H9 (cell line): Measurements from ENCODE around the gene ARL13A. TPM values are rescaled to one million over a fixed set of nuclear protein-coding genes. Genes with fewer than 3 reads are reported as not detected.

ENCODE experiments used
- DNase-seq: peaks from one replicate; pipeline ENCODE4 v3.0.0-alpha.2; 2017
- H2AFZ ChIP-seq: one replicate; pipeline ENCODE4 v1.6.1; 2013; ENCODE audit warnings: mild to moderate bottlenecking, low read length, control low read depth, moderate library complexity
- H2AK5ac ChIP-seq: 2 replicates; pipeline ENCODE4 v1.6.1; 2013; ENCODE audit warnings: low read length, control low read depth, mixed read lengths; ENCODE audit not compliant: insufficient read length
- H2BK120ac ChIP-seq: one replicate; pipeline ENCODE4 v1.6.1; 2013; ENCODE audit warnings: low read depth, mild to moderate bottlenecking, low read length, control low read depth, inconsistent platforms; ENCODE audit not compliant: poor library complexity, severe bottlenecking
- H2BK12ac ChIP-seq: 2 replicates; pipeline ENCODE4 v1.6.1; 2013; ENCODE audit warnings: low read length, control low read depth, mixed read lengths, low read depth; ENCODE audit not compliant: insufficient read length
- H2BK15ac ChIP-seq: 2 replicates; pipeline ENCODE4 v1.6.1; 2013; ENCODE audit warnings: low read depth, low read length, control low read depth
- H2BK20ac ChIP-seq: one replicate; pipeline ENCODE4 v1.6.1; 2013; ENCODE audit warnings: low read depth, mild to moderate bottlenecking, low read length, control low read depth, inconsistent platforms; ENCODE audit not compliant: poor library complexity, severe bottlenecking
- H2BK5ac ChIP-seq: 2 replicates; pipeline ENCODE4 v1.6.1; 2013; ENCODE audit warnings: low read length, control low read depth, mixed read lengths; ENCODE audit not compliant: insufficient read length
- H3K14ac ChIP-seq: 2 replicates; pipeline ENCODE4 v1.6.1; 2013; ENCODE audit warnings: low read length, control low read depth; ENCODE audit not compliant: insufficient read depth
- H3K18ac ChIP-seq: 2 replicates; pipeline ENCODE4 v1.6.1; 2013; ENCODE audit warnings: low read depth, mild to moderate bottlenecking, mixed read lengths, low read length, control low read depth; ENCODE audit not compliant: insufficient read length
- H3K23ac ChIP-seq: 2 replicates; pipeline ENCODE4 v1.6.1; 2013; ENCODE audit warnings: low read length, control low read depth, mixed read lengths, low read depth; ENCODE audit not compliant: insufficient read length
- H3K23me2 ChIP-seq: 2 replicates; pipeline ENCODE4 v1.6.1; 2013; ENCODE audit warnings: low read depth, mild to moderate bottlenecking, mixed read lengths, low read length, control low read depth; ENCODE audit not compliant: insufficient read length, poor library complexity, severe bottlenecking
- H3K27ac ChIP-seq: 2 replicates; pipeline ENCODE4 v1.5.1; 2013; ENCODE audit warnings: low read length, control low read depth, mixed read lengths, low read depth; ENCODE audit not compliant: insufficient read length
- H3K27me3 ChIP-seq: 2 replicates; pipeline ENCODE4 v1.6.1; 2013; ENCODE audit warnings: low read length, control low read depth, inconsistent platforms; ENCODE audit not compliant: insufficient read depth
- H3K4ac ChIP-seq: 2 replicates; pipeline ENCODE4 v1.6.1; 2013; ENCODE audit warnings: low read depth, mild to moderate bottlenecking, control low read depth, inconsistent platforms, low read length, moderate library complexity
- H3K4me1 ChIP-seq: 2 replicates; pipeline ENCODE4 v1.6.1; 2013; ENCODE audit warnings: low read length, control low read depth, inconsistent platforms; ENCODE audit not compliant: insufficient read depth
- H3K4me2 ChIP-seq: 2 replicates; pipeline ENCODE4 v1.6.1; 2013; ENCODE audit warnings: low read length, control low read depth, mixed read lengths; ENCODE audit not compliant: insufficient read length, insufficient read depth
- H3K56ac ChIP-seq: 2 replicates; pipeline ENCODE4 v1.6.1; 2013; ENCODE audit warnings: low read depth, mild to moderate bottlenecking, mixed read lengths, low read length, control low read depth; ENCODE audit not compliant: insufficient read length
- H3K79me1 ChIP-seq: 2 replicates; pipeline ENCODE4 v1.6.1; 2013; ENCODE audit warnings: low read depth, mild to moderate bottlenecking, moderate library complexity, low read length, control low read depth, inconsistent platforms; ENCODE audit not compliant: insufficient read depth, poor library complexity, severe bottlenecking
- H3K79me2 ChIP-seq: 2 replicates; pipeline ENCODE4 v1.6.1; 2013; ENCODE audit warnings: low read length, control low read depth, inconsistent platforms; ENCODE audit not compliant: insufficient read depth
- H3K9ac ChIP-seq: 2 replicates; pipeline ENCODE4 v1.6.1; 2013; ENCODE audit warnings: low read length, control low read depth, mixed read lengths; ENCODE audit not compliant: insufficient read length; ENCODE audit errors: extremely low read depth
- H3K9me3 ChIP-seq: one replicate; pipeline ENCODE4 v1.6.1; 2013; ENCODE audit warnings: low read depth, low read length, inconsistent platforms; ENCODE audit not compliant: control insufficient read depth
- H3T11ph ChIP-seq: one replicate; pipeline ENCODE4 v1.6.1; 2013; ENCODE audit warnings: mild to moderate bottlenecking, low read length, control low read depth, inconsistent platforms
- H4K20me1 ChIP-seq: one replicate; pipeline ENCODE4 v1.6.1; 2013; ENCODE audit not compliant: control insufficient read depth, insufficient read length, insufficient read depth
- H4K5ac ChIP-seq: 2 replicates; pipeline ENCODE4 v1.6.1; 2013; ENCODE audit warnings: low read depth, mild to moderate bottlenecking, mixed read lengths, low read length, control low read depth; ENCODE audit not compliant: insufficient read length
- H4K8ac ChIP-seq: replicated peaks from 2 replicates; pipeline ENCODE4 v1.6.1; 2013; ENCODE audit warnings: low read length, control low read depth, mixed read lengths, low read depth; ENCODE audit not compliant: insufficient read length
- H4K91ac ChIP-seq: 2 replicates; pipeline ENCODE4 v1.6.1; 2013; ENCODE audit warnings: low read depth, mild to moderate bottlenecking, moderate library complexity, mixed read lengths, low read length, control low read depth; ENCODE audit not compliant: insufficient read length
- H3K27ac Mint-ChIP-seq, 3 experiments: 2 replicates in 2 of 3; 3 replicates in 1 of 3; pipeline ENCODE4 v1.8.0; 2020 to 2021; ENCODE audit warnings: mixed read lengths in 3 of 3, mild to moderate bottlenecking in 1 of 3, moderate library complexity in 1 of 3
- H3K27me3 Mint-ChIP-seq: 2 replicates; pipeline ENCODE4 v1.8.0; 2021; ENCODE audit warnings: low read depth, mild to moderate bottlenecking, moderate library complexity, mixed read lengths
- H3K36me3 Mint-ChIP-seq, 3 experiments: 2 replicates in 2 of 3; 3 replicates in 1 of 3; pipeline ENCODE4 v1.8.0; 2020 to 2021; ENCODE audit warnings: low read depth in 3 of 3, mixed read lengths in 3 of 3; ENCODE audit not compliant: insufficient read depth in 1 of 3
- H3K4me1 Mint-ChIP-seq, 2 experiments: 2 replicates each; pipeline ENCODE4 v1.8.0; 2020; ENCODE audit warnings: mixed read lengths in 2 of 2
- H3K4me3 Mint-ChIP-seq, 2 experiments: 2 replicates in 1 of 2; 3 replicates in 1 of 2; pipeline ENCODE4 v1.8.0; 2020 to 2021; ENCODE audit warnings: mild to moderate bottlenecking in 2 of 2, mixed read lengths in 2 of 2, moderate library complexity in 1 of 2
- H3K9me3 Mint-ChIP-seq, 2 experiments: 2 replicates in 1 of 2; 3 replicates in 1 of 2; pipeline ENCODE4 v1.8.0; 2020; ENCODE audit warnings: mild to moderate bottlenecking in 2 of 2, mixed read lengths in 2 of 2, moderate library complexity in 1 of 2
- WGBS: extraction: QIAGEN DNeasy Blood & Tissue Kit; methylation state at CpG from one replicate; pipeline ENCODE4 v1.1.7; 2013; ENCODE audit warnings: missing lambda C conversion rate, low lambda C conversion rate, mixed read lengths; ENCODE audit not compliant: insufficient read length; ENCODE audit errors: extremely low coverage; 5-methylcytosine and 5-hydroxymethylcytosine counted together
- total RNA-seq: library from RNA; stranded (reverse); gene quantifications from 2 replicates; pipeline ENCODE4 v1.2.1, GENCODE V29; 2021
- TF ChIP-seq, protein P1 (sequence below): fragments of 200-600 bp; sonication (generic); conservative IDR thresholded peaks from 3 replicates; pipeline ENCODE4 v1.8.0; 2021; ENCODE audit warnings: antibody characterized with exemption, mild to moderate bottlenecking

ARL13A gene
- total RNA-seq, 1 experiment from 2014 or later: not detected

DNA sequence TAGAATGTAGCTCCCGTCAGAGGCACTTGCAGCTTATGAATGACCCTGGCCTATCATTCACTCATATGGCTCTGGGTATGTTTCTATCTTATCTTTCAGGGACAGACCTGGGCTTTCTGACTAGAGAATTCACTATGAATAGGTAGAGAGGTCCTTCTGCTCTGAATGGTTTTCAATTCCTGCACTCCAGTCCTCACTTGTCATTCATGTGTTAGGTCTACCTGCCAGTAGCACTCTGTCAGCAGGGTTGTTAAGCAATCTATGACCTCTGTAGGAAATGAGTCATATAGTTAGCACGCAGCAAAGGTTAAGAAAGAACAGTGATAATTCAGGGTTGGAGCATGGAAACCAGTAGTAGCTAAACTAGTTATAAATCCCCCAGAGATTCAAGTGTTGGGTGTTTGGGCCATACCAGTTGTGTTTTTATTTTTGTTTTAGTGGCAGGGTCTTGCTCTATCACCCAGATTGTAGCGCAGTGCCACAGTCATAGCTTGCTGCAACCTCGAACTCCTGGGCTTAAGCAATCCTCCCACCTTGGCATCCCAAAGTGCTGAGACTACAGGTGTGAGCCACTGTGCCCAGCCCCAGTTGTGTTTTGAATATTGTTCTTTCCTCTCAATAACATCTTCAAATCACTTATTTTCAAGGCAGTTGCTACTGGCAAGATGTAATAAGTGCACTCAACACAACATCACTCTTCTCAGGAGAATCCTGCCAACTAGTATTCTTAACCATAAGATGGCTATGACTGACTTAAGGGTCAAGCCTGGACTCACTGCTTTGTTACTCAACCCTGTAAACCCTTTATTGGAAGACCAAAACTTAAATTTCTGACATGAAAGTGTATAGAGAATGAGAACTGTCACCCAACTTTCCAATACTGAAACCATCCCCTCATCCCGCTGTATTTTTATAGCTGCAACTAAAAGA is 25.1 kb downstream of the ARL13A start:
- WGBS: no CpG with 5 or more reads among the region's 5 CpGs
- no peak overlapping the region for H3K23ac ChIP-seq
- no peak overlapping the region; a peak in 1 of 7 replicates for H3K27ac Mint-ChIP-seq
- H3K4me1 Mint-ChIP-seq: no peaks in the 10 kb centered on the region
- H4K91ac ChIP-seq: no peak overlapping the region
- TF ChIP-seq, protein P1, sequence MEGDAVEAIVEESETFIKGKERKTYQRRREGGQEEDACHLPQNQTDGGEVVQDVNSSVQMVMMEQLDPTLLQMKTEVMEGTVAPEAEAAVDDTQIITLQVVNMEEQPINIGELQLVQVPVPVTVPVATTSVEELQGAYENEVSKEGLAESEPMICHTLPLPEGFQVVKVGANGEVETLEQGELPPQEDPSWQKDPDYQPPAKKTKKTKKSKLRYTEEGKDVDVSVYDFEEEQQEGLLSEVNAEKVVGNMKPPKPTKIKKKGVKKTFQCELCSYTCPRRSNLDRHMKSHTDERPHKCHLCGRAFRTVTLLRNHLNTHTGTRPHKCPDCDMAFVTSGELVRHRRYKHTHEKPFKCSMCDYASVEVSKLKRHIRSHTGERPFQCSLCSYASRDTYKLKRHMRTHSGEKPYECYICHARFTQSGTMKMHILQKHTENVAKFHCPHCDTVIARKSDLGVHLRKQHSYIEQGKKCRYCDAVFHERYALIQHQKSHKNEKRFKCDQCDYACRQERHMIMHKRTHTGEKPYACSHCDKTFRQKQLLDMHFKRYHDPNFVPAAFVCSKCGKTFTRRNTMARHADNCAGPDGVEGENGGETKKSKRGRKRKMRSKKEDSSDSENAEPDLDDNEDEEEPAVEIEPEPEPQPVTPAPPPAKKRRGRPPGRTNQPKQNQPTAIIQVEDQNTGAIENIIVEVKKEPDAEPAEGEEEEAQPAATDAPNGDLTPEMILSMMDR: no peak
- no peak overlapping the region for H2AFZ ChIP-seq
- H3K27me3 ChIP-seq: no peaks in the 10 kb centered on the region
- H3K56ac ChIP-seq: no peak overlapping the region
- no peak overlapping the region for H2BK20ac ChIP-seq
- H3K4ac ChIP-seq: no peak overlapping the region
- H3K79me1 ChIP-seq: no peaks in the 10 kb centered on the region
- H3K36me3 Mint-ChIP-seq: peaks cover 0 to 10% (median 0%) of the 10 kb centered on the region in 3 experiments; a peak in 3 of 7 replicates
- H2AK5ac ChIP-seq: no peak overlapping the region
- no peak overlapping the region for H2BK12ac ChIP-seq
- peaks cover 41 to 46% of the 10 kb centered on the region in 2 experiments for H3K9me3 Mint-ChIP-seq
- no peak overlapping the region for H3K4me3 Mint-ChIP-seq
- H4K5ac ChIP-seq: no peak overlapping the region
- H2BK5ac ChIP-seq: no peak overlapping the region
- no peak overlapping the region for H4K8ac ChIP-seq
- H2BK120ac ChIP-seq: no peak overlapping the region
- no peak for DNase-seq
- no peaks in the 10 kb centered on the region for H3K27me3 Mint-ChIP-seq
- no peaks in the 10 kb centered on the region for H3K4me1 ChIP-seq
- no peak overlapping the region for H3K4me2 ChIP-seq
- no peak overlapping the region for H3K14ac ChIP-seq
- H3K9ac ChIP-seq: no peak overlapping the region
- peaks cover 46% of the 10 kb centered on the region for H3K9me3 ChIP-seq
- no peaks in the 10 kb centered on the region for H3K23me2 ChIP-seq
- no peak overlapping the region for H2BK15ac ChIP-seq
- H3K79me2 ChIP-seq: no peaks in the 10 kb centered on the region
- no peak overlapping the region for H3K18ac ChIP-seq
- H4K20me1 ChIP-seq: no peaks in the 10 kb centered on the region
- no peak overlapping the region for H3T11ph ChIP-seq
- H3K27ac ChIP-seq: no peak overlapping the region
